HG02981 (cell line): ENCODE measurements around the gene COL16A1.
"Not testable (repeated sequence)": the region's sequence is repeated elsewhere in the genome, so short reads cannot be mapped to it uniquely, and the experiment has no call there.

ENCODE experiments used
- ATAC-seq: cut with Tn5 transposase; IDR thresholded peaks from one replicate; pipeline ENCODE4 v1.9.1; 2021; ENCODE audit warnings: mild to moderate bottlenecking, moderate library complexity; ENCODE audit not compliant: unreplicated experiment

Gene COL16A1

GRCh38 chr1:31707059-31707600 lies 3.3 kb upstream of the COL16A1 start:
- ATAC-seq, result not testable (repeated sequence)

DNA sequence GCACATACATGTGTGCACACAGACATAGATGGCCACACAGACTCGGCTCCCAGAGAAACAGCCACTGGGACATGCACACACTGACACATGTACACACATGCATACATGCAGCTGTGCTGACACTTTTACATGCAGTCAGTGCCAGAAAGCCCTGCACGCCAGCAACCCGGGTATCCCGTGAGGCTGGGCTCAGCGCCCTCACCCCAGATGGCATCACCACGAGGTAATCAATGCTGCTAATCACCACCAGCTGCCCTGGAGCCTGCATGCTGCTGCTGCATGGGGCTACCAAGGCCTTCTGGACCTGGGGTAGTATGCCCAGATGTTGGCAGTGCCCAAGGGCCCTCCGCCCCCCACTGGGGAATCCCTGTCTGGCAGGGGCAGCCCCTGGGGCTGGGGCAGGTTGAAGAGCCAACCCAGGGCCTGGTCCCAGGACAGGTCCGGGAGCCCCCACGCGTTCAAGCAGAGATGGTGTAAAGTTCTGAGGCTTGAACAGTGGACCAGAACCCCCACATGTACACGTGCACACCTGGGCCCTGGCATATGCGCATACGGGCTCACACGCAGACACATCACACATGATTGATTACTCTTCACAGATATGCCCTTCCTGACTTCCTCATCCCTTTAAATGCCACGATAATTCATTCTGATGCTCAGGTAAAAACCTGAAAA lies 2.7 kb upstream of the COL16A1 start:
- ATAC-seq, result no peak

GRCh38 chr1:31705080-31705866 lies 1.5 kb upstream of the COL16A1 start:
- ATAC-seq, result no peak

- no peak for ATAC-seq
Observed at GRCh38 chr1:31704271-31705079, 658 bp upstream of the COL16A1 start.

DNA sequence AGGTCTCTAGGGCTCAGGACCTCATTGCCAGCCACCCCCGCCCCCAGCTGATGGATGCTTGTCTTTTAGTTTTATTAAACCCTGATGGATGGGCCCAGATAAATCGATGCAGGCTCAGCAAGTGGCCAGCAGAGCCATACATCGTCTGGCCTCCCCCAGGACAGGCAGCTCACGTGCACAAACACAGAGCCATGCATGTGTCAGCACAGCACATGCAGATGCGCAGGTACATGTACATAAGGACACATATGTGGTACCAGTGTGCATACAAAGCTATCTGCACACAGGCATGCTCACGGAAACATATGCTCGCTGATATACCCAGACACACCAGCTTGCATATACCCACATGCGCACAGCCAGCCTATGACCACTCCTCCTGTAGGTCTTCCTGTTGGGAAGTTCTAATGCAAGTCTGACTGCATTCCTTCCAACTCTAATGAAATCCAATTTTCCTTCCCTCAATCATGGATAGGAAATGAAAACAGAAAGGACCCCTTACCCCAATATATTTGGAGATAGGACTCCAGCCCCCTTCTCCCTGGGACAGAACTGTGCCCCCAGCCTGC lies 897 bp downstream of the COL16A1 start:
- no peak for ATAC-seq

- no peak for ATAC-seq
Observed at GRCh38 chr1:31701091-31701736, 2.6 kb downstream of the COL16A1 start.

DNA sequence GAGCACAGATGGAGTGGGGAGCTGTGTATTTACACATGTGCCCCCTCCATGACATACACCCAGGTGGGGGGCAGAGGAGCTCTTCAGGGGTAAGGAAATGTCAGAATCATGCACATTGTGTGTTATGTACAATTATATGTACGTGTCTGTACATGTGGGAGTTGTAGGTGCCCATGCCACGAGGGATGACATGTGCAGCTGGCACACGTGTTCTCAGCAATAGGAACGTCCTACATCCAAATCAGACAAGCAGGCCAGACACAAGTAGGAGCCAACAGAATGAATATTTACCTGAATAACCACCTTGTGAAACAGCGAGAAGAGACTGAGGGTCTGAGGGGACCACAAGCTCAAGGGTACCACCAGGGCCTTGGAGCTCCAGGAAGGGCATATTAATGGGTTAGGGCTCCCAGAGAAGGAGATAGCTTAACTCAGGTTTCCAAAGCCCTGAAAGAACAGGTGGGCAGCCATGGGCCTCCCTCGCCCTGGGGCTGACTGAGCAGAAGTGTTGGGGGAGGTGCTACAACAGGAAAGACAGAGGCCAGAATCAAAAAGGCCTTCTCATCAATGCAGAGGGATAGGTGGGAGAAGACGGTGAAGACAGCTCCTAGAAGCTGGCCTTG lies 3.2 kb downstream of the COL16A1 start:
- no peak for ATAC-seq

- no peak for ATAC-seq
Observed at GRCh38 chr1:31699341-31699891, 4.4 kb downstream of the COL16A1 start.

GRCh38 chr1:31697369-31697984 lies 6.3 kb downstream of the COL16A1 start:
- no peak for ATAC-seq

GRCh38 chr1:31696242-31696641 lies 7.6 kb downstream of the COL16A1 start:
- no peak for ATAC-seq

- no peak for ATAC-seq
Observed at GRCh38 chr1:31695327-31695726, 8.5 kb downstream of the COL16A1 start.

GRCh38 chr1:31694964-31695313 lies 8.9 kb downstream of the COL16A1 start:
- no peak for ATAC-seq

DNA sequence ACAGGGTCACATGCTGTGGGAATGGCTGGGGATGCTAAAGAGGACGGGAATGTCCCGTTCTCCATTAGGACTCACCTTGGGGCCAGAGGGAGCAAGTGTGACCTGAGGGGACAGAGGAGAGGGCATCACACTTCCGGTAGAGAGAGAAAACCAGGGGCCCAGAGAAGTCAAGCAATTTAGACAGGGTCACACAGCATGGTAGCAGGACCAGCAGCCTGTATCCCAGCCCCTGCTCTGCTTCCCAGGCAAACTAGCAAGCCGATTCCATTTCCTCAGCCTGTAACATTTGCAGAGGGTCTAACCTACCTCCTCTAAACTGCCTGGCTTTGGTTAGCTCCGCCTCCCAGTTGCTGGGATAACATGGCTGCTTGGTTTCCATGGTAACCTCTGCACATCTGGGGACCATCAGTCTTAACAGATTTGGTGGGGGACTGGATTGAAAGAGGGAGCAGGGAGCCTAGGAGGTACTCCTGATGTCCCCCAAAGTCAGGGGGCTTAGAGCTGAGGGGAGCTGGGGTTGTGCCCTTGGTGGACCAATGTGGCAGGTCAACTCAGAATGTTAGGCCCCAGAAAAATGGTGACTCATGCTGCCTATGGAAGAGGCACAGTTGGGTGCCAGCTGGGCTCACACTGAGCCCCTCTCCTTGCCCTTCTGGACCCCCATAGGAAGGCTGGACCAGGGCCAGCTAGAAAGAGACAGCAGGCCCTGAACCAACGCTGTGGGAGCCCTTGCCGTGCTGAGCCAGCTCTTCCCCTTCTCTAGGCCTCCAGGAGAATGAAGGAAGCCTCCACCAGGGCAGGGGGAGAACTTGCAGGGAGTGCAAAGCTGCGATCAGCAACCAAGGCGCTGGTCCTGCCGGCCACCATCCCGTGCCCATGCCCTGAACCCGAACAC lies 9.5 kb downstream of the COL16A1 start:
- ATAC-seq, result no peak

DNA sequence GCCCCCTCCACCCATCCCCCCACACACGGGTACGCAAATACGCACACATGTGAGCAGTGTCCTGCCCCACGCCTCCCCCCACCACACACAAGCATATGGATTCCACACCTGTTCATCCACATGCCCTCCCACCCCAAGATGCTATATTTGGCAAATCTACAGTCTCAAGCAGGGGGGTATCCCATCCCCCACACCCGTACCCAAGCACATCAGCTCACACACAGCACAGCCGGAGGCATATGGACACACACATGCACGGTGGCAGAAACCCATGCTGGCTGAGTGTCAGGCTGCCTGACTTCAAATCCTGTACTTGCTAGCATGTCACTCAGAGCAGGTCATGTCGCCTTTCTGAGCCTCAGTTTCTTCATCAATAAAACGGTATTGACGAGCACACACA lies 10.6 kb downstream of the COL16A1 start:
- no peak for ATAC-seq

DNA sequence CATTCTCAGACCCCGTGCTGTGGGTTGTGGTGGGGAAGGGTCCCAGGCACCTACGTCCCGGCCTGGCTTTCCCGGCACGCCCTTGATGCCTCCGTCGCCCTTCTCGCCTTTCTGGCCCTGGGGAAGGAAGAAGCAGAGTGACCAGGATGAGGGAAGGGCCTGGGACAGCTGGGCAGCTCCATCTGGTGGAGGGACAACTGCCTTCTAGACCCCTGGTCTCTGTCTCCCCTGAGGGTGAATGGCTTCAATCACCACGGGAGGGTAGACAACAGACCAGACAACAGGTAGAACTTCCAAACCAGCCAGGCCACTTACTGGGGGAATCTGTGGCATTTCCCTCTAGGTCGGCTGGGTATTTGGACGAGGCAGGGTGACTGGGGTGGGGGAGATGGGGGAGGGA lies 11.9 kb downstream of the COL16A1 start:
- ATAC-seq, result no peak

DNA sequence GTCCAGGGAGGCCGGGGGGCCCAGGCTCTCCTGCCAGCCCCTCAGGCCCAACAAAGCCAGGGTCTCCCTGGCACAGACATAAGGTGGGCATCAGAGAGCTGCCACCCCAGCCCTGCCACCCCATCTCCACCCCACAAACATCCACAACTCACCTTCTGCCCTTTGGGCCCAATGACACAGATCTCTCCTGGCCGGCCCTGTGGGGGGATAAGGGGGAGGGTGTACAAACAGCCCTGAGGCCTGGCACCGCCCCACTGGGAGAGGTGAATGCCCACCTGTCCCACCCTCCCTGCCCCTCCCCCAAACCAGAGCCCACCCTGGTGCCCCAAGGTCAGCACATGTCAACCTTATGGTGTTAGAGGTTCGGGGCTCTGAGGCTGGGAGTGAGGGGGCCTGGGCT lies 12.4 kb downstream of the COL16A1 start:
- ATAC-seq, result no peak

- ATAC-seq, result no peak
Observed at GRCh38 chr1:31690921-31691320, 12.9 kb downstream of the COL16A1 start.

DNA sequence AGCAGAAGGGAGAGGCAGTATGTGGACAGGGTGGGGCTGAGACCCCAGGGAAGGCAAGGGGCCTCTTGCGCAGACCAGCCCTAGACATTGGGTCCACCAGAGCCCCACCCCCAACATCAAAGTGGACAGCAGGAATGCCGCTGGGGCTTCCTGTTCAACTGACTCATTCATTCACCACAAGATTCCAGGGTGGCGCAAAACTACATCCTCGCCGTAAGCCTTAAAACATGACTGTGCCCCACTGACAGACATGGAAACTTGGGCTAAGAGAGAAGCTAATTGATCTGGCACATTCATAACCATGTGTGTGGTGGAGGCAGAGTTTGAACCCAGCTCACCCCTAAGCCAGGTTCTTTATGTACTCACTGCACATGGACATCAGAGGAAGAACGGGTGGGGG lies 14.0 kb downstream of the COL16A1 start:
- no peak for ATAC-seq
